H9 (cell line): ENCODE measurements around the gene AP3S2. TPM values are rescaled to one million over a fixed set of nuclear protein-coding genes. Genes with fewer than 3 reads are reported as not detected.

ENCODE experiments used
- DNase-seq: peaks from one replicate; pipeline ENCODE4 v3.0.0-alpha.2; 2017
- H2AFZ ChIP-seq: one replicate; pipeline ENCODE4 v1.6.1; 2013; ENCODE audit warnings: mild to moderate bottlenecking, low read length, control low read depth, moderate library complexity
- H2AK5ac ChIP-seq: 2 replicates; pipeline ENCODE4 v1.6.1; 2013; ENCODE audit warnings: low read length, control low read depth, mixed read lengths; ENCODE audit not compliant: insufficient read length
- H2BK120ac ChIP-seq: one replicate; pipeline ENCODE4 v1.6.1; 2013; ENCODE audit warnings: low read depth, mild to moderate bottlenecking, low read length, control low read depth, inconsistent platforms; ENCODE audit not compliant: poor library complexity, severe bottlenecking
- H2BK12ac ChIP-seq: 2 replicates; pipeline ENCODE4 v1.6.1; 2013; ENCODE audit warnings: low read length, control low read depth, mixed read lengths, low read depth; ENCODE audit not compliant: insufficient read length
- H2BK15ac ChIP-seq: 2 replicates; pipeline ENCODE4 v1.6.1; 2013; ENCODE audit warnings: low read depth, low read length, control low read depth
- H2BK20ac ChIP-seq: one replicate; pipeline ENCODE4 v1.6.1; 2013; ENCODE audit warnings: low read depth, mild to moderate bottlenecking, low read length, control low read depth, inconsistent platforms; ENCODE audit not compliant: poor library complexity, severe bottlenecking
- H2BK5ac ChIP-seq: 2 replicates; pipeline ENCODE4 v1.6.1; 2013; ENCODE audit warnings: low read length, control low read depth, mixed read lengths; ENCODE audit not compliant: insufficient read length
- H3K14ac ChIP-seq: 2 replicates; pipeline ENCODE4 v1.6.1; 2013; ENCODE audit warnings: low read length, control low read depth; ENCODE audit not compliant: insufficient read depth
- H3K18ac ChIP-seq: 2 replicates; pipeline ENCODE4 v1.6.1; 2013; ENCODE audit warnings: low read depth, mild to moderate bottlenecking, mixed read lengths, low read length, control low read depth; ENCODE audit not compliant: insufficient read length
- H3K23ac ChIP-seq: 2 replicates; pipeline ENCODE4 v1.6.1; 2013; ENCODE audit warnings: low read length, control low read depth, mixed read lengths, low read depth; ENCODE audit not compliant: insufficient read length
- H3K23me2 ChIP-seq: 2 replicates; pipeline ENCODE4 v1.6.1; 2013; ENCODE audit warnings: low read depth, mild to moderate bottlenecking, mixed read lengths, low read length, control low read depth; ENCODE audit not compliant: insufficient read length, poor library complexity, severe bottlenecking
- H3K27ac ChIP-seq: 2 replicates; pipeline ENCODE4 v1.5.1; 2013; ENCODE audit warnings: low read length, control low read depth, mixed read lengths, low read depth; ENCODE audit not compliant: insufficient read length
- H3K27me3 ChIP-seq: 2 replicates; pipeline ENCODE4 v1.6.1; 2013; ENCODE audit warnings: low read length, control low read depth, inconsistent platforms; ENCODE audit not compliant: insufficient read depth
- H3K4ac ChIP-seq: 2 replicates; pipeline ENCODE4 v1.6.1; 2013; ENCODE audit warnings: low read depth, mild to moderate bottlenecking, control low read depth, inconsistent platforms, low read length, moderate library complexity
- H3K4me1 ChIP-seq: 2 replicates; pipeline ENCODE4 v1.6.1; 2013; ENCODE audit warnings: low read length, control low read depth, inconsistent platforms; ENCODE audit not compliant: insufficient read depth
- H3K4me2 ChIP-seq: 2 replicates; pipeline ENCODE4 v1.6.1; 2013; ENCODE audit warnings: low read length, control low read depth, mixed read lengths; ENCODE audit not compliant: insufficient read length, insufficient read depth
- H3K56ac ChIP-seq: 2 replicates; pipeline ENCODE4 v1.6.1; 2013; ENCODE audit warnings: low read depth, mild to moderate bottlenecking, mixed read lengths, low read length, control low read depth; ENCODE audit not compliant: insufficient read length
- H3K79me1 ChIP-seq: 2 replicates; pipeline ENCODE4 v1.6.1; 2013; ENCODE audit warnings: low read depth, mild to moderate bottlenecking, moderate library complexity, low read length, control low read depth, inconsistent platforms; ENCODE audit not compliant: insufficient read depth, poor library complexity, severe bottlenecking
- H3K79me2 ChIP-seq: 2 replicates; pipeline ENCODE4 v1.6.1; 2013; ENCODE audit warnings: low read length, control low read depth, inconsistent platforms; ENCODE audit not compliant: insufficient read depth
- H3K9ac ChIP-seq: 2 replicates; pipeline ENCODE4 v1.6.1; 2013; ENCODE audit warnings: low read length, control low read depth, mixed read lengths; ENCODE audit not compliant: insufficient read length; ENCODE audit errors: extremely low read depth
- H3K9me3 ChIP-seq: one replicate; pipeline ENCODE4 v1.6.1; 2013; ENCODE audit warnings: low read depth, low read length, inconsistent platforms; ENCODE audit not compliant: control insufficient read depth
- H3T11ph ChIP-seq: one replicate; pipeline ENCODE4 v1.6.1; 2013; ENCODE audit warnings: mild to moderate bottlenecking, low read length, control low read depth, inconsistent platforms
- H4K20me1 ChIP-seq: one replicate; pipeline ENCODE4 v1.6.1; 2013; ENCODE audit not compliant: control insufficient read depth, insufficient read length, insufficient read depth
- H4K5ac ChIP-seq: 2 replicates; pipeline ENCODE4 v1.6.1; 2013; ENCODE audit warnings: low read depth, mild to moderate bottlenecking, mixed read lengths, low read length, control low read depth; ENCODE audit not compliant: insufficient read length
- H4K8ac ChIP-seq: replicated peaks from 2 replicates; pipeline ENCODE4 v1.6.1; 2013; ENCODE audit warnings: low read length, control low read depth, mixed read lengths, low read depth; ENCODE audit not compliant: insufficient read length
- H4K91ac ChIP-seq: 2 replicates; pipeline ENCODE4 v1.6.1; 2013; ENCODE audit warnings: low read depth, mild to moderate bottlenecking, moderate library complexity, mixed read lengths, low read length, control low read depth; ENCODE audit not compliant: insufficient read length
- H3K27ac Mint-ChIP-seq, 3 experiments: 2 replicates in 2 of 3; 3 replicates in 1 of 3; pipeline ENCODE4 v1.8.0; 2020 to 2021; ENCODE audit warnings: mixed read lengths in 3 of 3, mild to moderate bottlenecking in 1 of 3, moderate library complexity in 1 of 3
- H3K27me3 Mint-ChIP-seq: 2 replicates; pipeline ENCODE4 v1.8.0; 2021; ENCODE audit warnings: low read depth, mild to moderate bottlenecking, moderate library complexity, mixed read lengths
- H3K36me3 Mint-ChIP-seq, 3 experiments: 2 replicates in 2 of 3; 3 replicates in 1 of 3; pipeline ENCODE4 v1.8.0; 2020 to 2021; ENCODE audit warnings: low read depth in 3 of 3, mixed read lengths in 3 of 3; ENCODE audit not compliant: insufficient read depth in 1 of 3
- H3K4me1 Mint-ChIP-seq, 2 experiments: 2 replicates each; pipeline ENCODE4 v1.8.0; 2020; ENCODE audit warnings: mixed read lengths in 2 of 2
- H3K4me3 Mint-ChIP-seq, 2 experiments: 2 replicates in 1 of 2; 3 replicates in 1 of 2; pipeline ENCODE4 v1.8.0; 2020 to 2021; ENCODE audit warnings: mild to moderate bottlenecking in 2 of 2, mixed read lengths in 2 of 2, moderate library complexity in 1 of 2
- H3K9me3 Mint-ChIP-seq, 2 experiments: 2 replicates in 1 of 2; 3 replicates in 1 of 2; pipeline ENCODE4 v1.8.0; 2020; ENCODE audit warnings: mild to moderate bottlenecking in 2 of 2, mixed read lengths in 2 of 2, moderate library complexity in 1 of 2
- CTCF ChIP-seq: fragments of 200-600 bp; sonication (generic); conservative IDR thresholded peaks from 3 replicates; pipeline ENCODE4 v1.8.0; 2021; ENCODE audit warnings: antibody characterized with exemption, mild to moderate bottlenecking
- WGBS: extraction: QIAGEN DNeasy Blood & Tissue Kit; methylation state at CpG from one replicate; pipeline ENCODE4 v1.1.7; 2013; ENCODE audit warnings: missing lambda C conversion rate, low lambda C conversion rate, mixed read lengths; ENCODE audit not compliant: insufficient read length; ENCODE audit errors: extremely low coverage; 5-methylcytosine and 5-hydroxymethylcytosine counted together
- total RNA-seq: library from RNA; stranded (reverse); gene quantifications from 2 replicates; pipeline ENCODE4 v1.2.1, GENCODE V29; 2021

AP3S2 gene
- total RNA-seq, 1 experiment from 2014 or later = 33.9 TPM

- Histone ChIP-seq H3T11ph (no peak overlapping the region), H3K4me1 (no peaks in the 10 kb centered on the region), H2BK5ac (no peak overlapping the region), H2BK15ac (no peak overlapping the region), H2AFZ (no peak overlapping the region), H4K5ac (no peak overlapping the region), H3K79me2 (no peaks in the 10 kb centered on the region), H3K9me3 (no peaks in the 10 kb centered on the region), H2BK20ac (no peak overlapping the region), H3K27ac (no peak overlapping the region), H4K8ac (no peak overlapping the region), H3K27me3 (no peaks in the 10 kb centered on the region), H3K18ac (no peak overlapping the region), H3K14ac (no peak overlapping the region), H3K4ac (no peak overlapping the region), H4K20me1 (no peaks in the 10 kb centered on the region), H3K4me2 (no peak overlapping the region), H2AK5ac (no peak overlapping the region), H2BK120ac (no peak overlapping the region), H3K56ac (no peak overlapping the region), H2BK12ac (no peak overlapping the region), H3K23ac (no peak overlapping the region), H3K79me1 (no peaks in the 10 kb centered on the region), H4K91ac (no peak overlapping the region), H3K23me2 (no peaks in the 10 kb centered on the region), H3K9ac (no peak overlapping the region)
- H3K4me1 Mint-ChIP-seq = peaks cover 5 to 13% of the 10 kb centered on the region in 2 experiments; a peak in 3 of 4 replicates
- no peak for DNase-seq
- no peak overlapping the region; a peak in 1 of 7 replicates for H3K27ac Mint-ChIP-seq
- no peaks in the 10 kb centered on the region for H3K9me3 Mint-ChIP-seq
- WGBS = no CpG with 5 or more reads among the region's 12 CpGs
- no peak overlapping the region for H3K4me3 Mint-ChIP-seq
- TF ChIP-seq CTCF = no peak
- peaks cover 5 to 28% (median 27%) of the 10 kb centered on the region in 3 experiments; a peak in 6 of 7 replicates for H3K36me3 Mint-ChIP-seq
- H3K27me3 Mint-ChIP-seq = peaks cover 1% of the 10 kb centered on the region; the same call in 1 of the 2 replicates
Observed at GRCh38 chr15:89830639-89831038, 63.2 kb downstream of the AP3S2 start.
